Peyer's patch (tissue), 4 donors: ENCODE data around the gene AKR1C4.

ENCODE experiments used
- CTCF ChIP-seq, 6 experiments: fragments of 450-650 bp in 4 of 6; fragments of 200-600 bp in 2 of 6; sonication (generic) in 1 of 6; IDR thresholded peaks; one replicate each; pipeline ENCODE4 v1.5.1; 2017 to 2019; ENCODE audit warnings: antibody characterized with exemption in 6 of 6, mild to moderate bottlenecking in 3 of 6, moderate library complexity in 1 of 6
- POLR2A ChIP-seq, 2 donors: fragments of 450-650 bp; IDR thresholded peaks; one replicate each; pipeline ENCODE4 v1.5.1; 2017; ENCODE audit warnings: antibody characterized with exemption in 2 of 2, mild to moderate bottlenecking in 2 of 2, moderate library complexity in 2 of 2

- no peak for TF ChIP-seq CTCF (IDR thresholded peaks at IDR 0.05)
- no peak for TF ChIP-seq POLR2A (IDR thresholded peaks at IDR 0.05)
These were observed 64.2 kb downstream of the AKR1C4 start for GRCh38 chr10:5260828-5261227.
